Activated naive CD4-positive, alpha-beta T cell treated with anti-CD3 and anti-CD28 coated beads, Interleukin-2, amount 10 ng/mL, durations not matched to agents 7 days and 5 days (primary cell): ENCODE data around the gene DDC.
A peak's percentile ranks its signal among the peaks of the same experiment; 100 is the strongest.
"Not testable (repeated sequence)": the region's sequence is repeated elsewhere in the genome, so short reads cannot be mapped to it uniquely, and the experiment has no call there.

Source experiments
- CTCF ChIA-PET: fragments of 350-600 bp; sonication (Branson Sonifier 250); formaldehyde crosslinking; loops from one replicate; lab custom pipeline; 2021; ENCODE audit warnings: antibody characterized with exemption; lab: Charles Lee
- DNase-seq: peaks from one replicate; pipeline ENCODE4 v3.0.0-alpha.2; 2020
- H3K27ac Mint-ChIP-seq: one replicate; pipeline ENCODE4 v1.8.0; 2021; ENCODE audit warnings: mild to moderate bottlenecking, moderate library complexity, mixed read lengths
- H3K27me3 Mint-ChIP-seq: one replicate; pipeline ENCODE4 v1.8.0; 2021; ENCODE audit warnings: mild to moderate bottlenecking, mixed read lengths
- H3K36me3 Mint-ChIP-seq: one replicate; pipeline ENCODE4 v1.8.0; 2021; ENCODE audit warnings: mixed read lengths
- H3K4me1 Mint-ChIP-seq: one replicate; pipeline ENCODE4 v1.8.0; 2021; ENCODE audit warnings: mixed read lengths
- H3K4me3 Mint-ChIP-seq: one replicate; pipeline ENCODE4 v1.8.0; 2021; ENCODE audit warnings: mild to moderate bottlenecking, moderate library complexity, mixed read lengths
- H3K9me3 Mint-ChIP-seq: one replicate; pipeline ENCODE4 v1.8.0; 2021; ENCODE audit warnings: mixed read lengths

DDC gene

GRCh38 chr7:50595491-50596102, 30.4 kb upstream of the DDC start:
- Mint-ChIP-seq H3K27ac (no peak overlapping the region), H3K36me3 (no peaks in the 10 kb centered on the region), H3K4me3 (no peak overlapping the region), H3K9me3 (no peaks in the 10 kb centered on the region), H3K27me3 (peaks cover 9% of the 10 kb centered on the region), H3K4me1 (peaks cover 31% of the 10 kb centered on the region)
- DNase-seq = peak; percentile 30
- CTCF ChIA-PET = interaction anchor here (0.6 to 2.8 kb wide), 7 partner anchors 12 to 546 kb away, joined by 3 to 13 read pairs (median 5); no protein-coding TSS in a partner anchor

- Mint-ChIP-seq H3K27ac (peak overlapping the region; percentile 8), H3K36me3 (no peaks in the 10 kb centered on the region), H3K4me3 (no peak overlapping the region), H3K27me3 (peaks cover 9% of the 10 kb centered on the region), H3K9me3 (no peaks in the 10 kb centered on the region), H3K4me1 (peaks cover 31% of the 10 kb centered on the region)
- CTCF ChIA-PET = interaction anchor here (0.9 to 2.8 kb wide), 6 partner anchors 15 to 546 kb away, joined by 3 to 13 read pairs (median 7); no protein-coding TSS in a partner anchor
- DNase-seq = no peak
These were observed 29.7 kb upstream of the DDC start for GRCh38 chr7:50594734-50595485.

- peaks cover 31% of the 10 kb centered on the region for H3K4me1 Mint-ChIP-seq
- CTCF ChIA-PET = interaction anchor here (1.1 to 2.8 kb wide), 7 partner anchors 16 to 341 kb away, joined by 3 to 13 read pairs (median 5); no protein-coding TSS in a partner anchor
- peak; percentile 27 for DNase-seq
- no peaks in the 10 kb centered on the region for H3K9me3 Mint-ChIP-seq
- no peak overlapping the region for H3K4me3 Mint-ChIP-seq
- no peak overlapping the region for H3K27ac Mint-ChIP-seq
- H3K27me3 Mint-ChIP-seq = peaks cover 9% of the 10 kb centered on the region
- H3K36me3 Mint-ChIP-seq = no peaks in the 10 kb centered on the region
These were observed 28.9 kb upstream of the DDC start for GRCh38 chr7:50594136-50594535.

- Mint-ChIP-seq H3K4me3 (no peak overlapping the region), H3K36me3 (no peaks in the 10 kb centered on the region), H3K9me3 (no peaks in the 10 kb centered on the region), H3K27ac (no peak overlapping the region), H3K27me3 (peaks cover 12% of the 10 kb centered on the region), H3K4me1 (peaks cover 24% of the 10 kb centered on the region)
- CTCF ChIA-PET = interaction anchor here (1.0 to 2.8 kb wide), 4 partner anchors 19 to 126 kb away, joined by 3 to 13 read pairs (median 7); no protein-coding TSS in a partner anchor
- no peak for DNase-seq
These were observed 27.7 kb upstream of the DDC start for GRCh38 chr7:50592940-50593339.

- no peaks in the 10 kb centered on the region for H3K36me3 Mint-ChIP-seq
- CTCF ChIA-PET = no interaction called here
- no peaks in the 10 kb centered on the region for H3K9me3 Mint-ChIP-seq
- peaks cover 24% of the 10 kb centered on the region for H3K4me1 Mint-ChIP-seq
- H3K27me3 Mint-ChIP-seq = peaks cover 7% of the 10 kb centered on the region
- H3K4me3 Mint-ChIP-seq = no peak overlapping the region
- H3K27ac Mint-ChIP-seq = no peak overlapping the region
- no peak for DNase-seq
These were observed 26.6 kb upstream of the DDC start for GRCh38 chr7:50591480-50592438.

- H3K9me3 Mint-ChIP-seq = no peaks in the 10 kb centered on the region
- DNase-seq = no peak
- H3K36me3 Mint-ChIP-seq = no peaks in the 10 kb centered on the region
- H3K27me3 Mint-ChIP-seq = peaks cover 10% of the 10 kb centered on the region
- peaks cover 20% of the 10 kb centered on the region for H3K4me1 Mint-ChIP-seq
- CTCF ChIA-PET = no interaction called here
- no peak overlapping the region for H3K27ac Mint-ChIP-seq
- H3K4me3 Mint-ChIP-seq = no peak overlapping the region
These were observed 25.9 kb upstream of the DDC start for GRCh38 chr7:50591098-50591479.

GRCh38 chr7:50590535-50590934, 25.3 kb upstream of the DDC start:
- no peak overlapping the region for H3K27ac Mint-ChIP-seq
- no peaks in the 10 kb centered on the region for H3K9me3 Mint-ChIP-seq
- no peak overlapping the region for H3K4me3 Mint-ChIP-seq
- DNase-seq = no peak
- CTCF ChIA-PET = no interaction called here
- H3K27me3 Mint-ChIP-seq = peaks cover 13% of the 10 kb centered on the region
- H3K36me3 Mint-ChIP-seq = no peaks in the 10 kb centered on the region
- peaks cover 18% of the 10 kb centered on the region for H3K4me1 Mint-ChIP-seq

- no peak overlapping the region for H3K27ac Mint-ChIP-seq
- no peak for DNase-seq
- H3K4me3 Mint-ChIP-seq = no peak overlapping the region
- CTCF ChIA-PET = interaction anchor here (1.1 to 1.4 kb wide), 3 partner anchors 8 to 204 kb away, joined by 3 to 4 read pairs (median 3); no protein-coding TSS in a partner anchor
- no peaks in the 10 kb centered on the region for H3K36me3 Mint-ChIP-seq
- no peaks in the 10 kb centered on the region for H3K9me3 Mint-ChIP-seq
- H3K27me3 Mint-ChIP-seq = peaks cover 13% of the 10 kb centered on the region
- peaks cover 6% of the 10 kb centered on the region for H3K4me1 Mint-ChIP-seq
These were observed 24.2 kb upstream of the DDC start for GRCh38 chr7:50589364-50589763.

GRCh38 chr7:50588937-50589336, 23.7 kb upstream of the DDC start:
- CTCF ChIA-PET = interaction anchor here (1.1 to 1.4 kb wide), 3 partner anchors 9 to 203 kb away, joined by 3 to 4 read pairs (median 3); no protein-coding TSS in a partner anchor
- no peaks in the 10 kb centered on the region for H3K36me3 Mint-ChIP-seq
- no peak for DNase-seq

GRCh38 chr7:50587737-50588136, 22.5 kb upstream of the DDC start:
- Mint-ChIP-seq H3K9me3 (peaks cover 12% of the 10 kb centered on the region), H3K36me3 (no peaks in the 10 kb centered on the region), H3K27me3 (peaks cover 22% of the 10 kb centered on the region), H3K4me3 (no peak overlapping the region), H3K27ac (no peak overlapping the region), H3K4me1 (no peaks in the 10 kb centered on the region)
- no peak for DNase-seq
- CTCF ChIA-PET = interaction anchor here (0.9 to 1.7 kb wide), 3 partner anchors 27 to 553 kb away, joined by 3 to 4 read pairs (median 4); no protein-coding TSS in a partner anchor

More at GRCh38 chr7:50588937-50589336, 23.7 kb upstream of the DDC start:
- Mint-ChIP-seq H3K4me1 (peaks cover 2% of the 10 kb centered on the region), H3K9me3 (peaks cover 2% of the 10 kb centered on the region), H3K4me3 (no peak overlapping the region), H3K27me3 (peaks cover 16% of the 10 kb centered on the region), H3K27ac (no peak overlapping the region)

- DNase-seq = no peak
- peaks cover 21% of the 10 kb centered on the region for H3K27me3 Mint-ChIP-seq
- H3K4me3 Mint-ChIP-seq = no peak overlapping the region
- H3K4me1 Mint-ChIP-seq = no peaks in the 10 kb centered on the region
- no peak overlapping the region for H3K27ac Mint-ChIP-seq
- CTCF ChIA-PET = no interaction called here
- H3K9me3 Mint-ChIP-seq = peaks cover 17% of the 10 kb centered on the region
- H3K36me3 Mint-ChIP-seq = no peaks in the 10 kb centered on the region
These were observed 19.7 kb upstream of the DDC start for GRCh38 chr7:50584793-50585408.

GRCh38 chr7:50584386-50584785, 19.2 kb upstream of the DDC start:
- H3K27me3 Mint-ChIP-seq = peaks cover 21% of the 10 kb centered on the region
- no peak for DNase-seq
- H3K27ac Mint-ChIP-seq = no peak overlapping the region
- peaks cover 17% of the 10 kb centered on the region for H3K9me3 Mint-ChIP-seq
- H3K4me3 Mint-ChIP-seq = no peak overlapping the region
- no peaks in the 10 kb centered on the region for H3K4me1 Mint-ChIP-seq
- CTCF ChIA-PET = no interaction called here
- no peaks in the 10 kb centered on the region for H3K36me3 Mint-ChIP-seq

GRCh38 chr7:50583295-50583694, 18.1 kb upstream of the DDC start:
- Mint-ChIP-seq H3K9me3 (peaks cover 17% of the 10 kb centered on the region), H3K27me3 (peaks cover 18% of the 10 kb centered on the region)
- CTCF ChIA-PET, H3K4me1 Mint-ChIP-seq, H3K27ac Mint-ChIP-seq, H3K4me3 Mint-ChIP-seq, H3K36me3 Mint-ChIP-seq, DNase-seq: not testable (repeated sequence)
